GM12891 (cell line): Measurements from ENCODE around the gene HK3.

Source experiments
- PAX5 ChIP-seq: IDR thresholded peaks from 2 replicates; pipeline ENCODE4 v1.6.1; 2011; ENCODE audit warnings: low read length, moderate library complexity, mild to moderate bottlenecking; ENCODE audit not compliant: insufficient read depth, severe bottlenecking
- TAF1 ChIP-seq: IDR thresholded peaks from 2 replicates; pipeline ENCODE4 v1.6.1; 2011; ENCODE audit warnings: low read depth, low read length, control low read depth

DNA sequence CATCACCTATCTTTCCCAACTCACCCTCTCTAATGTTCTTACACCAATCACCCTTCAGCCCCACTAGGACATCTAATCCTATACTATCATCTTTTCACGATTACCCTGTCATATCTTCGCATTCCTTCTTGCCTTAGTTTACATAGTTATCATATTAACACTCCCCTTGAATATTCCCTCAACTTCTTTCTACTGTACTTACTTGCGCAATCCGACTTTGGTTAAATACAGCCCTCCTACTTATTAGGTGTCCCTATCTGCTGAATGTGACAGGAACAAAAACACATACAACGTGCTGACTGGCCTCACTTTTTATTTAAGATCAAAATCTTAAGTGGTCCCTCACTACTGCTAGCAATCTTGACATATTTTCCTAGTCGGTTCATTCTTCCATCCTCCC lies 19.5 kb upstream of the HK3 start:
- TF ChIP-seq PAX5 (no peak), TAF1 (no peak)
